Cardiac fibroblast (primary cell): ENCODE data around the gene POP4.

Experiments
- DNase-seq, 2 donors: peaks; one replicate each; pipeline versions ENCODE4 v3.0.0 to v3.0.0-alpha.2; 2010; ENCODE audit warnings: low read depth in 2 of 2
- H3K4me3 ChIP-seq, 2 donors: replicated peaks in 1 of 2; 1 replicate in 1 of 2; 2 replicates in 1 of 2; pipeline ENCODE4 v1.5.1; 2011; ENCODE audit warnings: low read depth in 2 of 2, low read length in 2 of 2, mild to moderate bottlenecking in 2 of 2, moderate library complexity in 1 of 2
- TF ChIP-seq, protein P1 (sequence below): IDR thresholded peaks from one replicate; pipeline ENCODE4 v1.5.1; 2011; ENCODE audit warnings: low read depth, mild to moderate bottlenecking, low read length, inconsistent platforms

Gene POP4

GRCh38 chr19:29569038-29569911 lies 36.8 kb upstream of the POP4 start:
- no peak for DNase-seq
- TF ChIP-seq, protein P1, sequence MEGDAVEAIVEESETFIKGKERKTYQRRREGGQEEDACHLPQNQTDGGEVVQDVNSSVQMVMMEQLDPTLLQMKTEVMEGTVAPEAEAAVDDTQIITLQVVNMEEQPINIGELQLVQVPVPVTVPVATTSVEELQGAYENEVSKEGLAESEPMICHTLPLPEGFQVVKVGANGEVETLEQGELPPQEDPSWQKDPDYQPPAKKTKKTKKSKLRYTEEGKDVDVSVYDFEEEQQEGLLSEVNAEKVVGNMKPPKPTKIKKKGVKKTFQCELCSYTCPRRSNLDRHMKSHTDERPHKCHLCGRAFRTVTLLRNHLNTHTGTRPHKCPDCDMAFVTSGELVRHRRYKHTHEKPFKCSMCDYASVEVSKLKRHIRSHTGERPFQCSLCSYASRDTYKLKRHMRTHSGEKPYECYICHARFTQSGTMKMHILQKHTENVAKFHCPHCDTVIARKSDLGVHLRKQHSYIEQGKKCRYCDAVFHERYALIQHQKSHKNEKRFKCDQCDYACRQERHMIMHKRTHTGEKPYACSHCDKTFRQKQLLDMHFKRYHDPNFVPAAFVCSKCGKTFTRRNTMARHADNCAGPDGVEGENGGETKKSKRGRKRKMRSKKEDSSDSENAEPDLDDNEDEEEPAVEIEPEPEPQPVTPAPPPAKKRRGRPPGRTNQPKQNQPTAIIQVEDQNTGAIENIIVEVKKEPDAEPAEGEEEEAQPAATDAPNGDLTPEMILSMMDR, result no peak
- no peak overlapping the region for H3K4me3 ChIP-seq

DNA sequence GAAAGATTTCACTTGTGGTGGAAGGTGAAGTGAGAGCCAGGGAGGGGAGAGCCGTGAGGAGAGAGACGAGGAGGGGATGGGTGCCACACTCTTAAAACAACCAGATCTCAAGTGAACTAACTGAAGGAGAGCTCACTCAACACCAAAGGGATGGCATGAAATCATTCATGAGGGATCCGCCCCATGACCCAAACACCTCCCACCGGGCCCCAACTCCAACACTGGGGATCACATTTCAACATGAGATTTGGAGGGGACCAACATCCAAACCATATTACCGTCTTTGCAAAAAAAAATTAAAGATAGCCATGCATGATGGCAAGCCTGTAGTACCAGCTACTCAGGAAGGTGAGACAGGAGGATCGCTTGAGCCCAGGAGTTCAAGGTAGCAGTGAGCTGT lies 34.9 kb upstream of the POP4 start:
- no peak for DNase-seq
- no peak overlapping the region for H3K4me3 ChIP-seq
- TF ChIP-seq, protein P1, result no peak

GRCh38 chr19:29573486-29573885 lies 32.6 kb upstream of the POP4 start:
- TF ChIP-seq, protein P1, result no peak
- no peak for DNase-seq
- H3K4me3 ChIP-seq, result no peak overlapping the region

GRCh38 chr19:29574510-29574909 lies 31.6 kb upstream of the POP4 start:
- no peak overlapping the region for H3K4me3 ChIP-seq
- no peak for DNase-seq
- TF ChIP-seq, protein P1, result no peak

DNA sequence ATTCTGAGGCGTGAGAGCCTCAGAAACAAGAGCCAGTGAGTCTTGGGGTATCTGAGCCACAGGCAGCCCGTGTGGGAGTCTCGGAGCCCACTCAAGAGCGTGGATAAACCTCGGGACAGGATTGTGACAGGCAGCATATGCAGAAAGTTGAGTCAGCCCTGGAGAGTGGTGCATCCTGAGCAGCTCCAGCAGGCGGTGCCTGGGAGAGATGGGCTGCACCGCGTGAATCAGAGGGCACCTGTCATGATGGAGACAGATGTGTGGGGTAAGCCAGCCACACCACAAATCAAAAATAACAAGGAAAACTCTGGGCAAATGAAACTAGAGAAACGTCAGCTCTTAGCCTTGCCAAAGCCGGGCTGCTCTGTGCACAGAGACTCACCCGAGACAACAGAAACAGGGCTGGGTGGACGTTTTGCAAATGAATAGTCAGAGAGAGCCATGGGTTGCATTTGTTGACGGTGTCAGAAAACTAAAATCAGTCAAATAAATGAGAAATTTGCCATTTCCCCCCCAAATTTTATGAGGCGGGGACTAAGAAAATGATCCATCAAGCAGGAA lies 30.0 kb upstream of the POP4 start:
- TF ChIP-seq, protein P1, result no peak
- H3K4me3 ChIP-seq, result no peak overlapping the region
- peak in 1 of 2 donors; percentile 22 for DNase-seq

DNA sequence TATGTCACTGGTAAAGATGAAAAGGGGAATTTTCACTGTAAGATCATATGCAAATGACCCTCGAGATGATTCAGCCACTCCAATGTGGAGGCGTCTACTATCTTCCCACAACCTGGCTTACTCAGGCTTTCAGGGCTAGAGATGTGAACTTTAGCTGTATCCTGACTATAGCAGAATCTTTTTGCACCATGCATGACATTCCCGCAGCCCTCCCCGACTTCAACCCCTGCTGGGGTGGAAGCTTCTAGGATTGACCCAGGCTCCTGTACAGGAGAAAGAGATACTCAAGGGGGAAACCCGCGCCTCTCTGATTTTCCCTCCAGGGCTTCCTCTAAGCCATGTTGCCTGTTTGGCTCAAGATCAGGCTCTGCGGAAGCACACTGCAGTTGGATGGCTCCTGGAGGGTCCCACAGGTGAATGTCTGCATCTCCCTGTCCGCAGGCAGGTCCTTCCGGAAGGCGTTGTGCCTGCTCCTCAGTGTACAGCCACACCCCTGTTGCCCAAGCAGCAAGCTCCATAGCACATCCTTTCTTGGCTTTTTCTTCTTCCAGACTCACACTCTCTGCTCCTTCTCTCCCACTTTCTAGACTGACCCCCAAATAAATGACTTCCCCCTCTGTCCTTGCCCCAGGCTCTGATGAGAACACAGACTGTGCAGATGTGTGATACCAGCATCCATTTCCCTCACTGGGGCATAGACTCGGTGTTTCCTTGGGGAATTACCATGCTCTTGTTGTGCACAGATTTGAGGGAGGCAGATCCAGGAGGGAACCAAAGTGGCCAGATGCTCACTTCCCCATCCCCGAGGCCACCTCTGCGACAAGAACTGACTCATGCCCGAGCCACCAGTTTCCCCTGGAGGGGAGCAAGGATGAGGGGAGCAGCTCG lies 29.1 kb upstream of the POP4 start:
- peak in 1 of 2 donors; percentile 67 for DNase-seq
- H3K4me3 ChIP-seq, result no peak overlapping the region
- TF ChIP-seq, protein P1, result no peak
